ENCODE results near the gene KIF21B. TPM values are rescaled to one million over a fixed set of nuclear protein-coding genes. Genes with fewer than 3 reads are reported as not detected.

Gene KIF21B
- total and polyA plus RNA-seq, 9 of the 15 experiments (the other 6 are each of a cell fraction or from before 2014, with no cell fraction given), result 0.46 to 13.4 (median 5.9) TPM

DNA sequence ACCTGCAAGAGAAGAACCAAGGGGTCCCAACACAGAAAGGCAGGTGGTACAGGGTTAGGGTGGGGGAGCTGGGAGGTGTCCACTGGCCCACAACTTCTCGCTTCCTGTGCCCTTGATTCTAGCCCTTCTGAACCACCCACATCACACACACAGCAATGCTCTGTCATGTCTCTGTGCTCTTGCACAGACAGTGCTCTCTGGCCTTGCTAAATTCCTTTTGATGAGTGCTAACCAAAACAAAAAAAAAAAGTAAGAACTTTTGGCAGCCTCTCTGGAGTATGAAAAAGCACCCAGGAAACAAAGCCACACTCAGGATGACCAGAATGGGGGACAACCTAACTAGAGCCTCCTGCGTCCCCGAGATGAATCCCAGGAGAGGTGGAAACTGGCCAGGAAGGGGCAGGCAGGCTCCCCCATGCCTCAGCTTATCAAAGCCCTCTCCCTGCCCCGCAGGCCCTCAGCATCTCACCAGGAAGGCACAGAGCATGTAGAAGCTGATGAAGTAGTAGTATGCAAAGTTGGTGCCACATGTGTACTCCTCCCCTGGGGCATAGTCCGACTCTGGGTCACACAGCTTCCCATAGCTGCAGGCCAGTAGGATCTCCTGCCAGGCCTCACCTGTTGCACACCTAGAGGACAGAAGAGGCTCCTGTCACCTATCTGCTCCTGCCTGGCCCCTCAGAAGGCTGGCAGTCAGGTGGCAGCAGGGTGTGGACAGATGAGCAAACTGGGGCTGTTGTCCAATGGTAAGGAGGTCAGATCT, 27.2 kb upstream of the KIF21B start (continued):
- TF ChIP-seq ZBTB43 (CRISPR knock-in tag; IDR thresholded peaks at IDR 0.05) (no peak), SP1 (CRISPR knock-in tag; IDR thresholded peaks at IDR 0.05) (no peak), FUS (optimal IDR thresholded peaks at IDR 0.05; ENCODE audit: low read depth, low read length) (no peak), ZBTB8A (IDR thresholded peaks at IDR 0.05; ENCODE audit: partially characterized antibody) (no peak), HBP1 (CRISPR knock-in tag; IDR thresholded peaks at IDR 0.05) (no peak)

DNA sequence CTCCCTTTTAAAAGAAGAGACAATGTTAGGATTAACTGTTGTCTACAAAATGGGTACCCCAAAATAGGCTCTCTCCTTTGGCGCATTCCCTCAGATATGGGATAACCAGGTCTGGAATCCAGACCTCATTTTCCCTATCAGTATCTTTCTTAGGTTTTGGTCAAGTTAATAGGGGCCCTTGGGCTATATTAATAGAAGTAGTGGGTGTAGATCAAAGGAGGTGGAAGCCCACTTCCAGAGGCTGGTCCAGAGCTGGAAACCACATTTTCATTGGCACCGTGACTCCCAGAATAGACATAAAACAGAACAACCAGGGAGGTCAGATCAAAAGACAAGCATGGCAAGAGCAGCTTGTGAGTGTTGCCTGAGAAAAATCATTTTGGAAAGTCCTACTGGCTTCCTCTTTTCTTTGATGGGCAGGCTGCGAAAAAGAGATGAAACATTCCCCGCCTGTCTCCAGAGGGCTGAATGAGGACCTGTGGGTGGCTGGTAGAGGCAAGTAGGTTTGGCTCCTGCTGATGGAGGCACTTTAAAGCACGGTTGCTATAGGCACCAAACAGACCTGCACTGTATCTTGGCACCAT, 25.8 kb upstream of the KIF21B start:
- no peak overlapping the region for H3K27ac ChIP-seq (ENCODE audit: extremely low read depth, low read depth, low read length)
- ChIA-PET CTCF (ENCODE audit: low intra/inter-chr PET ratio) (no interaction called here), POLR2A (interaction anchor here (0.8 to 1.6 kb wide), 6 partner anchors 9 to 154 kb away, joined by 3 to 6 read pairs (median 4); no protein-coding TSS in a partner anchor)
- BruUV-seq (replicated peaks), result no TSS peak
- no peak for FAIRE-seq
- in situ Hi-C loops (cut with MboI) (no loop called here), intact Hi-C loops (cut with micrococcal nuclease) (loop anchor here (10.0 kb wide), 2 partner anchors 65 to 485 kb away; partner anchors contain the start of gene CACNA1S)
- no peak overlapping the region for H2AFZ ChIP-seq (ENCODE audit: low read depth, low read length)
- peaks cover 38 to 71% of the 10 kb centered on the region in 2 experiments; a peak in 4 of 5 replicates for H3K27me3 ChIP-seq (ENCODE audit: control insufficient read depth in 2 of 2, insufficient read depth in 2 of 2, low read length in 2 of 2)
- H3K9me1 ChIP-seq (ENCODE audit: control insufficient read depth, insufficient read depth, low read length), result no peaks in the 10 kb centered on the region
- no peak overlapping the region for H3K4me3 ChIP-seq
- no peak overlapping the region for H3K4me2 ChIP-seq (ENCODE audit: insufficient read depth, low read length)
- H4K20me1 ChIP-seq (replicated peaks; ENCODE audit: control insufficient read depth, insufficient read depth, low read length), result peaks cover 3% of the 10 kb centered on the region; the same call in 1 of the 2 replicates
- no peaks in the 10 kb centered on the region for H3K9me3 ChIP-seq (replicated peaks; ENCODE audit: control insufficient read depth, insufficient read depth, low read depth, low read length)
- H3K79me2 ChIP-seq (ENCODE audit: control insufficient read depth, insufficient read depth, low read length), result no peaks in the 10 kb centered on the region
- no peak overlapping the region for H3K9ac ChIP-seq (ENCODE audit: insufficient read depth in 1 of 2, low read depth in 2 of 2, low read length in 2 of 2)
- H3K36me3 ChIP-seq (ENCODE audit: control insufficient read depth, insufficient read depth, low read length), result no peaks in the 10 kb centered on the region
- WGBS (ENCODE audit: insufficient coverage, low coverage, missing lambda C conversion rate), result 3% methylated on average over 5 of the region's 5 CpGs
- H3K4me1 ChIP-seq (replicated peaks in 1 of 2; ENCODE audit: control insufficient read depth in 2 of 2, insufficient read depth in 2 of 2, low read length in 2 of 2), result peaks cover 0 to 3% of the 10 kb centered on the region in 2 experiments; a peak in 1 of 5 replicates
- TF ChIP-seq SPI1 (IDR thresholded peaks at IDR 0.05; ENCODE audit: borderline replicate concordance, low read depth, low read length) (peak; percentile 62), ZBTB8A (IDR thresholded peaks at IDR 0.05; ENCODE audit: partially characterized antibody) (no peak)
- ATAC-seq, result no peak
- no peak for DNase-seq (ENCODE audit: extremely low read depth in 1 of 4, low spot score in 3 of 4)
